WERI-Rb-1 (cell line): ENCODE measurements around the gene TPSG1.

Source experiments
- DNase-seq: peaks from one replicate; pipeline ENCODE4 v3.0.0-alpha.2; 2020
- H3K27ac ChIP-seq: fragments of 250-450 bp; sonication (Bioruptor Pico); 2 replicates; pipeline ENCODE4 v1.5.1; 2020; ENCODE audit warnings: mild to moderate bottlenecking, moderate library complexity
- H3K27me3 ChIP-seq: fragments of 250-450 bp; sonication (Bioruptor Pico); 2 replicates; pipeline ENCODE4 v1.5.1; 2021; ENCODE audit warnings: mild to moderate bottlenecking, low read depth, moderate library complexity; ENCODE audit not compliant: insufficient read depth, severe bottlenecking
- H3K36me3 ChIP-seq: fragments of 250-450 bp; sonication (Bioruptor Pico); 2 replicates; pipeline ENCODE4 v1.5.1; 2020; ENCODE audit warnings: mild to moderate bottlenecking, moderate library complexity
- H3K4me3 ChIP-seq: 2 replicates; pipeline ENCODE4 v1.5.1; 2011; ENCODE audit warnings: low read depth, mild to moderate bottlenecking, control low read depth, low read length
- H3K9me3 ChIP-seq: fragments of 250-450 bp; sonication (Bioruptor Pico); 2 replicates; pipeline ENCODE4 v1.5.1; 2021; ENCODE audit warnings: mild to moderate bottlenecking, moderate library complexity; ENCODE audit not compliant: severe bottlenecking
- CTCF ChIP-seq: IDR thresholded peaks from 2 replicates; pipeline ENCODE4 v1.5.1; 2011; ENCODE audit warnings: low read depth, mild to moderate bottlenecking, control low read depth, inconsistent platforms, low read length

TPSG1 gene

GRCh38 chr16:1182316-1182671, 42.8 kb downstream of the TPSG1 start:
- Histone ChIP-seq H3K9me3 (no peaks in the 10 kb centered on the region), H3K4me3 (no peak overlapping the region), H3K36me3 (peaks cover 29% of the 10 kb centered on the region), H3K27ac (peak overlapping the region; percentile 64), H3K27me3 (no peaks in the 10 kb centered on the region)
- TF ChIP-seq CTCF, result no peak
- peak; percentile 90 for DNase-seq

GRCh38 chr16:1181404-1182315, 43.4 kb downstream of the TPSG1 start:
- Histone ChIP-seq H3K9me3 (no peaks in the 10 kb centered on the region), H3K27me3 (no peaks in the 10 kb centered on the region), H3K36me3 (peaks cover 28% of the 10 kb centered on the region), H3K27ac (peak overlapping the region; percentile 39), H3K4me3 (no peak overlapping the region)
- peak; percentile 74 for TF ChIP-seq CTCF
- peak; percentile 44 for DNase-seq

- no peaks in the 10 kb centered on the region for H3K27me3 ChIP-seq
- peak overlapping the region; percentile 39 for H3K27ac ChIP-seq
- no peak for DNase-seq
- no peak for TF ChIP-seq CTCF
- H3K9me3 ChIP-seq, result no peaks in the 10 kb centered on the region
- H3K4me3 ChIP-seq, result no peak overlapping the region
- H3K36me3 ChIP-seq, result peaks cover 22% of the 10 kb centered on the region
Observed at GRCh38 chr16:1180549-1181403, 44.3 kb downstream of the TPSG1 start.

- Histone ChIP-seq H3K27me3 (no peaks in the 10 kb centered on the region), H3K36me3 (peaks cover 6% of the 10 kb centered on the region; the same call in 1 of the 2 replicates), H3K27ac (no peak overlapping the region), H3K9me3 (no peaks in the 10 kb centered on the region), H3K4me3 (no peak overlapping the region)
- DNase-seq, result no peak
- TF ChIP-seq CTCF, result 0 out of 2 replicates have a peak, but pooled peaks have one; percentile 13
Observed at GRCh38 chr16:1178295-1178910, 46.7 kb downstream of the TPSG1 start.

- Histone ChIP-seq H3K9me3 (no peaks in the 10 kb centered on the region), H3K27me3 (no peaks in the 10 kb centered on the region), H3K36me3 (peaks cover 5% of the 10 kb centered on the region; the same call in 1 of the 2 replicates), H3K27ac (no peak overlapping the region), H3K4me3 (no peak overlapping the region)
- no peak for DNase-seq
- TF ChIP-seq CTCF, result no peak
Observed at GRCh38 chr16:1177750-1178149, 47.3 kb downstream of the TPSG1 start.
